Activated CD4-positive, alpha-beta T cell treated with anti-CD3 and anti-CD28 coated beads for 1 hour (primary cell): ENCODE results near the gene PTPRN2.
A peak's percentile ranks its signal among the peaks of the same experiment; 100 is the strongest.

Source experiments
- DNase-seq: peaks from one replicate; pipeline ENCODE4 v3.0.0-alpha.2; 2020

The PTPRN2 gene

DNA sequence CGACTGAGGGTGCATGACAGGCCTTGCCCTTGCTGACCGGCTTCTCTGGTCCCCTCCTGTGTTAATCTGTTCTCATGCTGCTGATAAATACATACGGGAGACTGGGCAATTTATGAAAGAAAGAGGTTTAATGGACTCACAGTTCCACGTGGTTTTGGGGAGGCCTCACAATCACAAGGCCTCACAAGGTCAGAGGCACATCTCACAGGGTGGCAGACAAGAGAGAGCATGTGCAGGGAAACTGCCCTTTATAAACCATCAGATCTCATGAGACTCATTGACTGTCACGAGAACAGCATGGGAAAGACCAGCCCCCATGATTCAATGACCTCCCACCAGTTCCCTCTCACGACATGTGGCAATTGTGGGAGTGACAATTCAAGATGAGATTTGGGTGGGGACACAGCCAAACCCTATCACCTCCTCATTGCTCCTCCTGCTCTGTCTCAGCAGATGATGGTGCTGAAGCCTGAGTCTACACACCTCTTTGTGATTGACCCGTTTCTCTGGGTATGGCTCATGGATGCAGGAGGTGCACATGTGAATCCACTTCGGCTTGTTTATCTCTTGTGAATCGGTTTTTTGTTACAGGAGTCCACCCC lies 703.1 kb downstream of the PTPRN2 start:
- DNase-seq, result no peak

- DNase-seq, result no peak
These were observed 706.4 kb downstream of the PTPRN2 start for GRCh38 chr7:157881048-157881771.

DNA sequence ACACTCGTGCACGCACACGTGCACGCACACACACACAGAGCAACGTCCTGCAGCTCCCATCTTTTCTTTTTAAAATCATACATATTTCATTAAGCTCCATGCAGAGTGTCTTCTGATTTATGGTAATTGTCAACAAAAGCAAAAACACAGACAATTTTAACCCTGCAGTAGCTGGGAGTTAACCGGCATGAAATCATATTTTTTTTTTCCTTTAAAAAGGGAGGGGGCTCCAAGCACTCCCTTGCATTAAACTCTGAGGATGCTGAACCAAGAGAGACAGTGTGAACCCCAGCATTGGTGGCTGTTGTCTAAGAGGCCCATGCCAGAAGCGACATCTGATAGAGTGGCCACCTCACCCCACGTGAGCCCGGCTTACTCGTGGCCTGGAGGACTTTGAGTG lies 708.2 kb downstream of the PTPRN2 start:
- DNase-seq, result no peak

DNA sequence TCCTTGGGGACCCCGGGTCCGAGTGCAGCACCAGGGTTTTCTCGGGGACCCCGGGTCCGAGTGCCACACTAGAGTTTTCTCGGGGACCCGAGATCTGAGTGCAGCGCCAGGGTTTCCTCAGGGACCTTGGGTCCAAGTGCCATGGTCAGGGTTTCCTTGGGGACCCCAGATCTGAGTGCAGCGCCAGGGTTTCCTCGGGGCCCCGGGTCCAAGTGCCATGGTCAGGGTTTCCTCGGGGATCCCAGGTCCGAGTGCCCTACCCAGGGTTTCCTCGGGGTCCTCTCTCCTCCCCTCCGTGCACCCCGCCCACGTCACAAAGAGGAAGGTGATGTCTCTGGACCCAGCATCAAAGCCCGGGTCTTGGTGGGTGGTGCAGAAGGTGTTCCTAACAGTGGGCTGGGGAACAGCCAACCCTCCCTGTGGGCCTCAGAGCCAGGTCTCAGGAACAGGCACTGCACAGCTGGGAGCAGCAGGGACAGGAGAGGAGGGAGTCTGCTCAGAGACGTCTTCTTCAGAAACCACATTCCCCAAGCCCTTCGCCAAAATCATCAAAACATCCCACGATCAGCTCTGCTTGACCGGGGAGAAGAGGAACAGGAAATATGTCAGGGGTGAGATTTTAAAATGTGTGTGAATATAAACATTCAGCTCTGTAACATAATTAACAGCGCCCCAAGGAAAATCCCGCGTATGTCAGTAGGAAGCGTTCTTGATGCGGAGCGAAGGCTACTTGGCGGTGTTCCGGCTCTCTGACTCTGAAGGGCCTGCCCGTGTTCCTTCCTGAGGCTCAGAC lies 710.1 kb downstream of the PTPRN2 start:
- DNase-seq, result no peak

DNA sequence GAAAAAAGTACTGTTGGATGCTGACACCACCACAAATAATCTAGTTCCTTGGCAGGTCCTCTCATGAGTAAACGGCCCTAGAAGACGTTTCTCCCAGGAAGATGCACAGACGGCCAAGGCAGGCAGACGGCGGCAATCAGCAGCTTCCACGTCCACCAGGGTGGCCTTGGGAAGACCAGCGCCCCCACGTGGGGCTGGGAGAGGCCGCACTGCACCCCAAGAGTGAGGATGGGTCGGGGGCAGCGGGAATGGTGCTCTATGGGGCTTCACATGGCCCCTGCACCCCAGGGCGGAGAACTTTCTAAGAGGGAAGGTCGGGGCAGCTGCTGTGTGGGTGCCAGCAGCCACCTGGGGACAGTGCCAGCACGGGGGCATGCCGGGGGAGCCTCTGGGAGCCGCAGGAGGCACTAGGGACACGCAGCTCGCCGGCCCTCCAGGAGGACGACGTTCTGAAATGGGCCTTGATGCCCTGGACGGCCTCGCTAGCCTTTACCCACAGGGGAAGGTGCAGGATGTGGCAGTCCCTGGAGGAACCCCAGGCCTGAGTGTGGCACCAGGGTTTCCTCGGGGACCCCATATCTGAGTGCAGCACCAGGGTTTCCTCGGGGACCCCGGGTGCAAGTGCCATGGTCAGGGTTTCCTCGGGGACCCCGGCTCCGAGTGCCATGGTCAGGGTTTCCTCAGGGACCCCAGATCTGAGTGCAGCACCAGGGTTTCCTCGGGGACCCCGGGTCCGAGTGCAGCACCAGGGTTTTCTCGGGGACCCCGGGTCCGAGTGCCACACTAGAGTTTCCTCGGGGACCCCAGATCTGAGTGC lies 710.9 kb downstream of the PTPRN2 start:
- DNase-seq, result no peak

GRCh38 chr7:157875230-157876179 lies 712.1 kb downstream of the PTPRN2 start:
- DNase-seq, result peak; percentile 40

DNA sequence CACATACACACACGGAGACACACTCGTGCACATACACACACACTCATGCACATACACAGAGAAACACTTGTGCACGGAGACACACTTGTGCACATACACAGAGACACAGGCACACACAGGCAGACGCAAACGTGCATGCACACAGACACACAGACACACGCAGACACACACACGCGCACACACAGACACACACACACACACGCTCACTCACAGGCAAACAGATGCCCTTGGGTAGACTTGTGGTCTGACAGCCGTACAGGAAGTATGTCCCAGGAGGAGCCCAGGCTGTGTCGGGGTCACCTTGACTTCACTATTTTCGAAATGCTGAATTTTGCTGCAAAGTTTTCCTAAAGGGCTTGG lies 712.8 kb downstream of the PTPRN2 start:
- DNase-seq, result no peak

GRCh38 chr7:157874208-157874816 lies 713.3 kb downstream of the PTPRN2 start:
- no peak for DNase-seq

DNA sequence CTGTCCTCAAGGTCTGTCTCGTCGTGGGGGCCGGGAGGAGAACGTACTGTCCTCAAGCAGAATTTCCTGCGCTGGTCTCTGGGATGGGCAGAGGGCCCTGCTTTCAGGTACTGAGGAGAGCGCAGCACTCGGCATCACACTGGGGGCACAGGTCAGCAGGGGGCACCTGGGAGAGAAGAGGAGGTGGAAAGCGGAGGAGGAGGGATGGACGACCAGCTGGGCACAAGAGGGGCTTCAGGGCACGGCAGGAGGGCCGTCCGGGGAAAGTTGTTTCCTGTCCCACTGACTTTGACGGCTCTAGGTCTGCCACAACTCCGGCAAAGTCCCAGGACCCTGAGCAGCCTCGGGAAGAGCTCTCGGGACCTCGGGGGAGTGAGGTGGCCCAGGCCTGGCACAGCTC lies 714.0 kb downstream of the PTPRN2 start:
- no peak for DNase-seq

DNA sequence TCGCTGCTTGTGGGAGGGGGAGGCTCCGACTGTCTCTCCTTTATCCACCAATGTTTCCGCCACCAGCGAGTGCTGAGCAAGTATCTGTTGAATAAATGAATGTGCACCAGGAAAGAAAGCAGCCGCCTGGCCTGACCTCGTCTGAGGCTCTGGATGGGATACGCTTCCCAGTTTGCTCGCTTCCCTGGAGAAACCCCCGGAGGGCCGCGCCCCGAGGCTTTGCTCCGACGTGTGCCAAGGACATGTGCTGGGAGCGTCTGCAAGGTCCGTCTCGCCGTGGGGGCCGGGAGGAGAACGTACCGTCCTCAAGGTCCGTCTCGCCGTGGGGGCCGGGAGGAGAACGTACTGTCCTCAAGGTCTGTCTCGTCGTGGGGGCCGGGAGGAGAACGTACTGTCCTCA lies 714.4 kb downstream of the PTPRN2 start:
- no peak for DNase-seq

GRCh38 chr7:157872447-157872846 lies 715.2 kb downstream of the PTPRN2 start:
- DNase-seq, result no peak

DNA sequence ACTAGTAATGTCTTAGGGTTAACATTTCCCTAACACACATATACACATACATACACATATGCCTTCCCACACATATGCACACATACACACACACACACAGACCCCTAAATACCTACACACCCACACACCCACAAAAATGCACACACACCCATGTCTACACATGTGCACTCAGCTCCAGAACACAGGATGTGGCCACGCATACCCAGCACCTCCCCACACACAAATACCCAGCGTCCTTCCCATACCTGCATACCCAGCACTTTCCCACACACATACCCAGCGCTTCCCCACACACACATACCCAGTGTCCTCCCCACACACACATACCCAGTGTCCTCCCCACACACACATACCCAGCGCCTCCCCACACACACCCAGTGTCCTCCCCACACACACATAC lies 715.9 kb downstream of the PTPRN2 start:
- no peak for DNase-seq

DNA sequence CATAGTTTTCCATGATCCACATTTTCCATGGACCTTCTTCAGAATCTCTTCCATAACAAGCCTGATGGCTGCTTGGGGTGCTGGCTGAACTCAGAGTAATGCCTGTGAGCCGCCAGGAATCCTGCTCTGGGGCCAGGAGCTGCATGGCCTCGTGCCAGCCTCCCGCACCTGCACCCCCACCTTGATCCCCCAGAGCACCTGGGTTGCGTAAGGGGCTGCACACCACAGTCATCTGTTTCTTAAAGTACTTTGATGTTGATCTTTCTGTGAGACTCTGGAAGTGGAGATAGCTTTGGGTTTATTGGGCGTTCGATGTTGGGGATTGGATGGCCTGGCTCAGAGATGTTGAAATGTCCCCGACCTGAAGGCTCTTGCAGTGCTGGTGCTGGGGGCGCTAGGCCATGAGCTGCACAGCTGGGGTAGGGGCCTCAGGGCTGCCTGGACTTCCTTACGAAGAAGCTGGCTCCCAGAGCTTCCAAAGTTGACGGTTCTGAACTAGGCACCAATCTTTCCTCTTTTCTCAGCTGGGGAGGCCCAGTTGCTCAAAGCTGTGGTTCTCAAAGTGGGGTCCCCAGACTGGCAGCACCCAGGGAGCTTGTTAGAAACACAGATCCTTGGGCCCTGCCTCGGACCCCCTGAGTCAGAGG lies 716.9 kb downstream of the PTPRN2 start:
- DNase-seq, result no peak

GRCh38 chr7:157869793-157870192 lies 717.8 kb downstream of the PTPRN2 start:
- no peak for DNase-seq

- DNase-seq, result no peak
These were observed 719.8 kb downstream of the PTPRN2 start for GRCh38 chr7:157867685-157868305.

- no peak for DNase-seq
These were observed 721.2 kb downstream of the PTPRN2 start for GRCh38 chr7:157866336-157866924.

GRCh38 chr7:157865351-157866165 lies 722.1 kb downstream of the PTPRN2 start:
- DNase-seq, result no peak

DNA sequence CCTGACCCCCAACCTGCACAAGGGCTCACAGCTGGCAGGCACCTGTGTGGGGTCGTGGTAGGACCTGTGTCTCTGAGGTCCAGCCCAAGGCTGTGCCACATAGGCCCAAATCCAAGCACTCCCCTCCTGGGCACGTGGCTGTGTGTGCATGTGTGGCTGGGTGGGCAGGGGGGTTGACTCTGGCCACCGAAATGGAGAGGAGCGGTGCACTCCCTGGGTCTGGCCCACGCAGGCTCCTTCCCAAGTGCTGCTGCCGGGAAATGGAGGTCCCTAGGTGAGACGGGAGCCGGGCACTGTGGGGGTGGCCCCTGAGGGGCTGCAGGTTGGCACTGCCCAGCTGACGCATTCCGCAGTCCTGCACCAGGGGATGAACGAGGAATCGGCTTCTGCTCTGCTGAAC lies 722.7 kb downstream of the PTPRN2 start:
- no peak for DNase-seq
